ENCODE results near the gene MYOG.
A peak's percentile ranks its signal among the peaks of the same experiment; 100 is the strongest.

Gene MYOG

GRCh38 chr1:203043830-203044545, 41.8 kb downstream of the MYOG start:
- H3K27me3 ChIP-seq, result no peaks in the 10 kb centered on the region
- TF ChIP-seq, protein P1, sequence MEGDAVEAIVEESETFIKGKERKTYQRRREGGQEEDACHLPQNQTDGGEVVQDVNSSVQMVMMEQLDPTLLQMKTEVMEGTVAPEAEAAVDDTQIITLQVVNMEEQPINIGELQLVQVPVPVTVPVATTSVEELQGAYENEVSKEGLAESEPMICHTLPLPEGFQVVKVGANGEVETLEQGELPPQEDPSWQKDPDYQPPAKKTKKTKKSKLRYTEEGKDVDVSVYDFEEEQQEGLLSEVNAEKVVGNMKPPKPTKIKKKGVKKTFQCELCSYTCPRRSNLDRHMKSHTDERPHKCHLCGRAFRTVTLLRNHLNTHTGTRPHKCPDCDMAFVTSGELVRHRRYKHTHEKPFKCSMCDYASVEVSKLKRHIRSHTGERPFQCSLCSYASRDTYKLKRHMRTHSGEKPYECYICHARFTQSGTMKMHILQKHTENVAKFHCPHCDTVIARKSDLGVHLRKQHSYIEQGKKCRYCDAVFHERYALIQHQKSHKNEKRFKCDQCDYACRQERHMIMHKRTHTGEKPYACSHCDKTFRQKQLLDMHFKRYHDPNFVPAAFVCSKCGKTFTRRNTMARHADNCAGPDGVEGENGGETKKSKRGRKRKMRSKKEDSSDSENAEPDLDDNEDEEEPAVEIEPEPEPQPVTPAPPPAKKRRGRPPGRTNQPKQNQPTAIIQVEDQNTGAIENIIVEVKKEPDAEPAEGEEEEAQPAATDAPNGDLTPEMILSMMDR (IDR thresholded peaks at IDR 0.05), result no peak
- no peaks in the 10 kb centered on the region for H3K4me1 ChIP-seq (ENCODE audit: control insufficient read depth in 1 of 2, insufficient read depth in 1 of 2, low read depth in 1 of 2, low read length in 1 of 2)
- no peaks in the 10 kb centered on the region for H3K36me3 ChIP-seq
- no peaks in the 10 kb centered on the region for H3K9me3 ChIP-seq
- no peak overlapping the region for H3K27ac ChIP-seq
- H3K4me3 ChIP-seq (ENCODE audit: low read depth in 1 of 2, low read length in 1 of 2), result no peak overlapping the region

- no peaks in the 10 kb centered on the region for H3K36me3 ChIP-seq
- H3K27me3 ChIP-seq, result no peaks in the 10 kb centered on the region
- H3K4me3 ChIP-seq (ENCODE audit: low read depth in 1 of 2, low read length in 1 of 2), result no peak overlapping the region
- no peak overlapping the region for H3K27ac ChIP-seq
- H3K9me3 ChIP-seq, result no peaks in the 10 kb centered on the region
- peaks cover 10 to 16% of the 10 kb centered on the region in 2 experiments for H3K4me1 ChIP-seq (ENCODE audit: control insufficient read depth in 1 of 2, insufficient read depth in 1 of 2, low read depth in 1 of 2, low read length in 1 of 2)
- TF ChIP-seq, protein P1 (IDR thresholded peaks at IDR 0.05), result no peak
These were observed 44.4 kb downstream of the MYOG start for GRCh38 chr1:203041351-203041932.

DNA sequence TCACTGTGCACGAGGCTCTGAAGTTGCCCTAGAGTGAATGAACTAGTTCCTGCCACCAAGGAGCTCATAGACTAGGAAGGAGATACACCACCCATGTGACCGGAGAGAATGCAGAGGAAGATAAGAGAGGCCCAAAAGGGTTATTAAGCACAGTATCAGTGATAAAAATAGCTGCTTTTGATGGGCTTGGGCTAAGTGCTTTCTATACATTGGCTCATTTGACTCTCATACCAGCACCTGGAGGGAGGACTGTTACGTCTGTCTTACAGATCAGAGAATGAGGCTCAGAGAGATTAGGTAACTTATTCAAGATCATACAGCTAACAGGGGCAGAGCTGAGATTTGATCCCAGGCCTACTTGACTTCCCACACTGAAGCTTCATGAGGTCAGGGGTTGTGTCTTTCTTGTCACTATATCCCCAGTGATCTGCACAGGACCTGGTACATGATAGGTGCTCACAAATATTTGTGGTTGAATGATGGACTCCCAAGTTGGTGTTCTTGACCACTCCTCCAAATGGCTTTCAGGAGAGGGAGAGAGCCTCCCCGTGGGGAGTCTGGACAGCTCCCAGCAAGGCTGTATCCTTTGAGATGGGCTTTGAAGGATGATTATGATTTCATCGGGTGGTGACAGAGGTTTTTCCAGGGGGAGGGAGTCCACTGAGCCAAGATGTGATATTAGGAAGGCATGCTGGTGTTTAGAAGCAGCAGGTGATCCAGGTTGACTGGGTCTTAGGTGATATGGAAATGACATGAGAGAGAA, 45.1 kb downstream of the MYOG start:
- H3K9me3 ChIP-seq, result no peaks in the 10 kb centered on the region
- H3K27me3 ChIP-seq, result no peaks in the 10 kb centered on the region
- peaks cover 10 to 16% of the 10 kb centered on the region in 2 experiments for H3K4me1 ChIP-seq (ENCODE audit: control insufficient read depth in 1 of 2, insufficient read depth in 1 of 2, low read depth in 1 of 2, low read length in 1 of 2)
- H3K4me3 ChIP-seq (ENCODE audit: low read depth in 1 of 2, low read length in 1 of 2), result no peak overlapping the region
- H3K36me3 ChIP-seq, result no peaks in the 10 kb centered on the region
- TF ChIP-seq, protein P1 (IDR thresholded peaks at IDR 0.05), result no peak
- H3K27ac ChIP-seq, result no peak overlapping the region

GRCh38 chr1:203039609-203040512, 46.0 kb downstream of the MYOG start:
- Histone ChIP-seq H3K27me3 (no peaks in the 10 kb centered on the region), H3K27ac (no peak overlapping the region), H3K4me3 (ENCODE audit: low read depth in 1 of 2, low read length in 1 of 2) (no peak overlapping the region), H3K36me3 (no peaks in the 10 kb centered on the region), H3K9me3 (no peaks in the 10 kb centered on the region), H3K4me1 (ENCODE audit: control insufficient read depth in 1 of 2, insufficient read depth in 1 of 2, low read depth in 1 of 2, low read length in 1 of 2) (peaks cover 10 to 16% of the 10 kb centered on the region in 2 experiments)
- TF ChIP-seq, protein P1 (IDR thresholded peaks at IDR 0.05), result peak; percentile 3
